ENCODE results near the gene CALHM6.
"Not testable (repeated sequence)": the region's sequence is repeated elsewhere in the genome, so short reads cannot be mapped to it uniquely, and the experiment has no call there.

CALHM6 gene

GRCh38 chr6:116485559-116486184 is 24.5 kb downstream of the CALHM6 start:
- no peak for DNase-seq

- DNase-seq, result no peak
Observed at GRCh38 chr6:116491610-116492330, 30.6 kb downstream of the CALHM6 start.

- no peak for DNase-seq
Observed at GRCh38 chr6:116492331-116493067, 31.3 kb downstream of the CALHM6 start.

DNA sequence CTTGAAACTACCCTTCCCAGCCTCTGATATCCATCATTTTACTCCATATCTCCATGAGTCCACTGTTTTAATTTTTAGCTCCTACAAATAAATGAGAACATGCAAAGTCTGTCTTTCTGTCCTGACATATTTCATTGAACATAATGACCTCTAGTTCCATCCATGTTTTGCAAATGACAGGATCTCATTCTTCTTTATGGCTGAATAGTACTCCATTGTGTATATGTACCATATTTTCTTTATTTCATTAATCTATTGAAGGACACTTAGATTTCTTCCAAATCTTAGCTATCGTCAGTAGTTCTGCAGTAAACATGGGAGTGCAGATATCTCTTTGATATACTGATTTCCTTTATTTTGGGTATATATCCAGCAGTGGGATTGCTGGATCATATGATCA is 34.0 kb downstream of the CALHM6 start:
- not testable (repeated sequence) for DNase-seq

DNA sequence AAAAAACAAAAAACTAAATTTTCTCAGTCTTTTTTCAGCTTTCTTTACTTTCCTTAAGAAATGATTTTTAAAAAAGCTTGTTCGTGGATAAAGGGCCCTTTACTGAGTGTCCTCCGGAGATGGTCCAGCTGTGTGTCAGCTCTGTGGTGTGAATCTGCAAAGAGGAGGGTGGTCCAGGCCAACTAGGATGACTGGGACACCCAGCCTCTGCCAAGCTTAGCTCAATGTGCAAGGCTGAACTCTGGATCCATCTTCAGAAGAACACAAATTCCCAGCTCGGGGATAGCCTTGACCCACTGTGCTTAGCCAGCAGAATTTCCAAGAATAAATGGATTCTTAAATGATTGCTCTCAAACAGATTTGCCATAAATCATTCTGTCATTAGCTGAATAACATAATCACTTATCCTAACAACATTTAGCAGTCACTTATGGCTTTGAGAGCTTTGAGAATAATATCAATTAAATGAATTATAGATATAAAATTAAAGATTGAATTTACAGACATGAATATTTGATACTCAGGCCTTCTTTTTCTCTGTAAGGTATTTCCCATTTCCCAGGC is 36.0 kb downstream of the CALHM6 start:
- DNase-seq, result no peak

DNA sequence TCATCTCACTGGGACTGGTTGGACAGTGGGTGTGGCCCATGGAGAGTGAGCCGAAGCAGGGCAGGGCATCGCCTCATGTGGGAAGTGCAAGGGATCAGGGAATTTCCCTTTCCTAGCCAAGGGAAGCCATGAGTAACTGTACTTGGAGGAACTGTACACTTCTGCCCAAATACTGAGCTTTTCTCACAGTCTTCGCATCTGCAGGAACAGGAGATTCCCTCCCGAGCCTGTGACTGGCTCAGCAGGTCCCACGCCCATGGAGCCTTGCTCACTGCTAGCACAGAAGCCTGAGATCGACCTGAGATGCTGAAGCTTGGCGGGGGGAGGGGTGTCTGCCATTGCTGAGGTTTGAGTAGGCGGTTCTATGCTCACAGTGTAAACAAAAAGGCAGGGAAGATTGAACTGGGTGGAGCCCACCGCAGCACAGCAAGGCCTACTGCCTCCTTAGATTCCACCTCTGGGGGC is 39.8 kb downstream of the CALHM6 start:
- DNase-seq, result no peak

- DNase-seq, result no peak
Observed at GRCh38 chr6:116507324-116507723, 46.1 kb downstream of the CALHM6 start.

DNA sequence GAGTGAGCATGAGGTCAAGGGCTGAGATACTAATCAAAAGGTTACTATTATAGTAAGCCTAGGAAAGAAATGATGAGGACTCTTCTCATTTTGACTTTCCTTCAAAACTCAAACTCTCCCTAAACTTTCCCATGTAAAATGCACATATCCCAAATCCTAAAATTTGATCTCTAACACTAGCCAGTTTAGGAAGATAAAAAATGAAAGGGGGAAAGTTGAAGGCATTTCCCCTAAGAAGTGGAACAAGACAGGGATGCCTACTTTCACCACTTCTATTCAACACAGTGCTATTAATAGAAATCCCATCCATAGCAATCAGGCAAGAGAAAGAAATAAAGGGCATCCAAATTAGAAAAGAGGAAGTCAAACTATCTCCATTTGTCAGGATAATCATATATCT is 47.4 kb downstream of the CALHM6 start:
- no peak for DNase-seq

DNA sequence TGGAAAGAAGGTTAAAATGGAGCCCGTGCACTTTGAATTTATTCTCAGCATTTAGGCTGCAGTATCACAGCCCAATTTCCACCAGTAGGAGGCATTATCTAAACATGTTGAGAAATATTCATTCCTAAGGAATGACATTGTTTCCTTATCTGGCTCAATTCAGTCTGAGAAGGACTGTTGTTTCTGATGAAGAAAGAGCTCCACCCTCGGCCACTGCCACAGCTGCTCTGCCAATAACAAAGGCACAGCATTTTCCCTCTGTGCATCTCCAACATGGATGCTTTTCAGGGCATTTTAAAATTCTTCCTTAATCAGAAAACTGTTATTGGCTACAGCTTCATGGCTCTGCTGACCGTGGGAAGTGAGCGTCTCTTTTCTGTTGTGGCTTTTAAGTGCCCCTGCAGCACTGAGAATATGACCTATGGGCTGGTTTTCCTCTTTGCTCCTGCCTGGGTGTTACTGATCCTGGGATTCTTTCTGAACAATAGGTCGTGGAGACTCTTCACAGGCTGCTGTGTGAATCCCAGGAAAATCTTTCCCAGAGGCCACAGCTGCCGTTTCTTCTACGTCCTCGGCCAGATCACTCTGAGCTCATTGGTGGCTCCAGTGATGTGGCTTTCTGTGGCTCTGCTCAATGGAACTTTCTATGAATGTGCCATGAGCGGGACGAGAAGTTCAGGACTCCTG is 50.4 kb downstream of the CALHM6 start, which contains the start of gene CALHM5:
Gene CALHM5, plus strand, starts transcription at position 216 of the 687 bp plus-strand sequence. Its CDS starts 58 bp downstream, at position 274.
- no peak for DNase-seq

GRCh38 chr6:116512111-116512559 is 51.0 kb downstream of the CALHM6 start:
- DNase-seq, result no peak

DNA sequence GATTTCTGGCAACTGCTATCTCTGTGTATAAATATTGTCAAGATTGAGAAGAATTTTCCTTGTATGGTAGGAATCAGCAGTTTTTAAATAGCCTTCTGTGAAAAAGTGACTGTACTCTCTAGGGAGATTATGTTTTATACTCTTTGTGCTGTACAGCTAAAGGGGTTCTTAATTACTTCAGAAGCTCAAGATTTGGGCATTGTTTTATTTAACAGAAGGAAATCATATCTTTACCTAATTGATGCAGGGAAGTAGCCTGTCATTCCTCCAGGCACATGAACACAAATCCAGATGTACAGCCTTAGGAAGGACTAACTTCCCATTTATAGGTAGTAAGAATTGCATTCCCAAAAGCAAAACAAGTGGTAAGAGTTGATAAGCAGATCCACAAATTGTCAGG is 51.6 kb downstream of the CALHM6 start:
- no peak for DNase-seq
